ENCODE results near the gene TUBAL3.

DNA sequence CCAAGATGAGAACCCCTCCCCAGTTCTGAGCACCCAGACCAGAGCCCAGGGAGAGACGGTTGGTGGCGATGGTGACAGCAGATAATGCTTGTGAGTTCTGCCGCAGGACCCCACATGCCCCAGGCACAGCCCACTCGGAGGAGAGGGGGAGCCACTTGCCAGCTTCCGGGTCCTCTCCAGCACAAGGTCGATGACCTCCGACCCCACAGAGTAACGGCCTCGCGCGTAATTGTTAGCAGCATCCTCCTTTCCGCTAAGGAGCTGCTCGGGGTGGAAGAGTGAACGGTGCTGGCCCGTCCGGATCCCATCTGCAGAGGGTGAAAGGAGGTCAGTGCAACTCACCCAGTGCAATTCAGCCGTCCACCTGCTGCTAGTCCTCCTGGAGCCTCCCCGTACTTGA is 9.5 kb downstream of the TUBAL3 start:
- TF ChIP-seq CTCF (IDR thresholded peaks at IDR 0.05; ENCODE audit: extremely low read depth in 1 of 2, insufficient read depth in 1 of 2, low read depth in 1 of 2, low read length in 2 of 2) (no peak), FOS (IDR thresholded peaks at IDR 0.05; ENCODE audit: borderline replicate concordance, insufficient read depth, low read length) (no peak), MYC (IDR thresholded peaks at IDR 0.05; ENCODE audit: low read depth, low read length) (no peak), POLR2A (IDR thresholded peaks at IDR 0.05; ENCODE audit: low read depth, low read length) (no peak), POLR2AphosphoS5 (IDR thresholded peaks at IDR 0.05; ENCODE audit: insufficient read depth, low read depth, low read length) (no peak), JUN (IDR thresholded peaks at IDR 0.05; ENCODE audit: borderline replicate concordance, insufficient read depth, insufficient read length, low read depth) (no peak), EZH2 (IDR thresholded peaks at IDR 0.05; ENCODE audit: borderline replicate concordance, low read depth, low read length, severe bottlenecking) (no peak), MAX (IDR thresholded peaks at IDR 0.05; ENCODE audit: insufficient read depth, insufficient read length) (no peak), GATA2 (IDR thresholded peaks at IDR 0.05; ENCODE audit: insufficient read depth, insufficient read length, low read depth, low read length) (no peak)

Data from endothelial cell of umbilical vein (primary cell).